ENCODE results near the gene PRICKLE1.

The PRICKLE1 gene

GRCh38 chr12:42589465-42590329, at the start of gene PRICKLE1:
TSS of gene PRICKLE1 (minus strand) at chr12:42589746. CDS start at chr12:42472516, 117,230 bp downstream.
- peak in 1 of 3 donors; percentile 14 for DNase-seq (ENCODE audit: low read depth in 2 of 3, low spot score in 1 of 3)

DNA sequence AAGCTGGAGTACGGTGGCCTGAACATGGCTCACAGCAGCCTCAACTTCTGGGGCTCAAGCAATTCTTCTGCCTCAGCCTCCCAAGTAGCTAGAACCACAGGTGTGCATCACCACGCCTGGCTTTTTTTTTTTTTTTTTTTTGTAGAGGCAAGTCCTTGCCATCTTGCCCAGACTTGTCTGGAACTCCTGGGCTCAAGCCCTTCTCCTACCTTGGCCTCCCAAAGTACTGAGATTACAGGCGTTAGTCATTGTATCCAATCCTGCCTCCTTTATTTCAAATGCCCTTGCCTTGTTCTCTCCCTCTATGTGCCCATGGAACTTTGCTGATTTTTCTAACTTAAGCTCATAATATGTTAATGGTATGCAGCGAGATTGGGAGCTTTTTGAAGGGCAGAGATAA, 49.2 kb upstream of the PRICKLE1 start:
- no peak for DNase-seq (ENCODE audit: low read depth in 2 of 3, low spot score in 1 of 3)

- DNase-seq (ENCODE audit: low read depth in 2 of 3, low spot score in 1 of 3): no peak
Measured at GRCh38 chr12:42638011-42638410, 48.5 kb upstream of the PRICKLE1 start.

DNA sequence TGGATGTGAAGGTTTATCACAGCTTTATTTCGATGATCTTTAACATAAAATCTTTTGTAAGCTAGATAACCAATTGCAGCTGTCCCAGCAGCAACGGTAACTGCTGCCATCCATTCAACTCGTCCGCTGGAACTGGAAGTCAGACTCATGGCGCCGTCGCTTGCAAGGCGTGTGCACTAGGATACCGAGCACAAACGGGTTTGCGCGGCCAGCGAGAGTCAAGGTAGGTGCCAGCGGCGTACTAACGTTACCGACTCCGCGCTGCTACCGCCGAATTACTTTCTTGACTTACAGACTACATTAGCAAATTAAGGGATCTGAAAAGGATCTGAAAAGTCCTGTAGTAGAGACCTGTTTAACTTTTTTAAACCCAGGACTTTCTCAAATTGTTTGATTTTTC, 47.4 kb upstream of the PRICKLE1 start:
- DNase-seq (ENCODE audit: low read depth in 2 of 3, low spot score in 1 of 3): no peak

GRCh38 chr12:42633594-42633993, 44.0 kb upstream of the PRICKLE1 start:
- no peak for DNase-seq (ENCODE audit: low read depth in 2 of 3, low spot score in 1 of 3)

- no peak for DNase-seq (ENCODE audit: low read depth in 2 of 3, low spot score in 1 of 3)
Measured at GRCh38 chr12:42631513-42631912, 42.0 kb upstream of the PRICKLE1 start.

- no peak for DNase-seq (ENCODE audit: low read depth in 2 of 3, low spot score in 1 of 3)
Measured at GRCh38 chr12:42630314-42630713, 40.8 kb upstream of the PRICKLE1 start.

DNA sequence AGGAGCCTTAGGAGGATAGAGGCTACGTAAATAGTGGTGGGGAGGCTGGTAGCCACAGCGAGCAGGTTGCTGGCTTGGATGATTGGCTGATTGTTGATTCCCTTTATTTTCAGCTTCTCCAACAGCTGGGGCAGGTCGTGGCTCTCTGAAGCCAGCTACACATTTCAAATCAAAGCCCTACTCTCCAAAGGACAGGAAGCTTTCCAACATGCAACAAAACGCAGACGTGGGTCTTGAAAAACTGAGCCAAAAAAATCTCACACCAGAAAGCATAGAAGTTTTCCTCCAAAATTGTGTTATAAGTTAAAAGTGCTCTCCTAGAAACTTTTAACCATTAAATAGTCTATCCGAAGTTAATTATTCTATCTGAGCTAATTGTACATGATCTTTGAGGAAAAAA, 37.6 kb upstream of the PRICKLE1 start:
- no peak for DNase-seq (ENCODE audit: low read depth in 2 of 3, low spot score in 1 of 3)

- DNase-seq (ENCODE audit: low read depth in 2 of 3, low spot score in 1 of 3): no peak
Measured at GRCh38 chr12:42625611-42626010, 36.1 kb upstream of the PRICKLE1 start.

- no peak for DNase-seq (ENCODE audit: low read depth in 2 of 3, low spot score in 1 of 3)
Measured at GRCh38 chr12:42617622-42618021, 28.1 kb upstream of the PRICKLE1 start.

- no peak for DNase-seq (ENCODE audit: low read depth in 2 of 3, low spot score in 1 of 3)
Measured at GRCh38 chr12:42615006-42615405, 25.5 kb upstream of the PRICKLE1 start.

DNA sequence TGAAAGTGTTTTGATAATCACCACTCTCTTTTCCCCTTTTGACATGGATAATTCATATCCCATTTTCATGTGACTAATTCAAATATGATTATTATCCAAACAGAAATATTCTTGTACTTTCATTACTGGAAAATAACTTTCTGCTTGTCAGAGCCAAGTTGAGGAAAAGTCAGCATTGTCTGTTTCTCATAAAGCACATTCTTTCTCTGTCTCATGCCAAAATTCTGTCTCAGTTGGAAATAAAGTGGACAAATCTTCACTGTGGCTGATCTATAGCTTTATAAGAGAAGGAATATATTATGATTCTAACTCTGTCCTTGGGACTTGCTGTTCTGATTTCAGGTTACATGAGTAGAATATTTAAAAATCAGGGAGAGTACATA, 22.7 kb upstream of the PRICKLE1 start:
- DNase-seq (ENCODE audit: low read depth in 2 of 3, low spot score in 1 of 3): no peak

- DNase-seq (ENCODE audit: low read depth in 2 of 3, low spot score in 1 of 3): no peak
Measured at GRCh38 chr12:42611571-42612230, 22.2 kb upstream of the PRICKLE1 start.

DNA sequence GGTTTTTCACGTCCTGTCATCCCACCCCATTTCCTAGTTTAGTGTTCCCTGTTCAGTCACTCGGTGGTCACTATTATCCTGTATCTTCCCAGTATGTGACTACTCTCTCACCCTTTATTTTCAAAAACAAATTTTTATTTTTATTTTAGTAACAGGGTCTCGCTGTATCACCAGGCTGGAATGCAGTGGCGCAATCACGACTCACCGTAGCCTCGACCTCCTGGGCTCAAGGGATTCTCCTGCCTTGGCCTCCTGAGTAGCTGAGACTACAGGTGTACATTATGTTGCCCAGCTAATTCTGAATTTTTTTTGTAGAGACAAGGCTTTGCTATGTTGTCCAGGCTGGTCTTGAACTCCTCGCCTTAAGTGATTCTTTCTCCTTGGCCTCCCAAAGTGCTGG, 20.1 kb upstream of the PRICKLE1 start:
- DNase-seq (ENCODE audit: low read depth in 2 of 3, low spot score in 1 of 3): no peak

- DNase-seq (ENCODE audit: low read depth in 2 of 3, low spot score in 1 of 3): no peak
Measured at GRCh38 chr12:42608196-42608825, 18.8 kb upstream of the PRICKLE1 start.

GRCh38 chr12:42607584-42608058, 18.1 kb upstream of the PRICKLE1 start:
- DNase-seq (ENCODE audit: low read depth in 2 of 3, low spot score in 1 of 3): no peak

DNA sequence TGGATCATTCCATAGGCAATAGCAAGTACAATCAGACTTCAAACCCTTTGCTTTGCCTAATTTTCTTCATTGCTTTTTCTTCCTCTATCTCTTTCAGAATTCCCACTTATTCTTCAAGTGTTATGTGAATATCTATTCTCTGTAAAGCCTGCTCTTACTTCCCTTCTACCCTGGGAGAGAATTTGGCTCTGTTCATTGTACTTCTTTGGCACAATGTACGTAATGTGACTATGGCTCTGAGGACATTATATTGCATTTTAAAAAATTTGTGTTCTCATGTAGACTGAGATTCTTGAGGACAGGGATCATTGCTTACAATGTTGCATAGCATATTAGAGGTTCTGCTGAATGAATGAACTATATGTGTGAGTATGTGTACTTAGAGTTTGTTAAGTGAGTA, 16.9 kb upstream of the PRICKLE1 start:
- no peak for DNase-seq (ENCODE audit: low read depth in 2 of 3, low spot score in 1 of 3)

GRCh38 chr12:42605685-42606084, 16.1 kb upstream of the PRICKLE1 start:
- DNase-seq (ENCODE audit: low read depth in 2 of 3, low spot score in 1 of 3): no peak

GRCh38 chr12:42603246-42603990, 13.9 kb upstream of the PRICKLE1 start:
- no peak for DNase-seq (ENCODE audit: low read depth in 2 of 3, low spot score in 1 of 3)

GRCh38 chr12:42593874-42594273, 4.3 kb upstream of the PRICKLE1 start:
- DNase-seq (ENCODE audit: low read depth in 2 of 3, low spot score in 1 of 3): no peak

GRCh38 chr12:42590330-42590934, 886 bp upstream of the PRICKLE1 start:
- DNase-seq (ENCODE audit: low read depth in 2 of 3, low spot score in 1 of 3): no peak

All from stimulated activated CD4-positive, alpha-beta T cell treated with anti-CD3 and anti-CD28 coated beads, Interleukin-12 subunit alpha, Interleukin-12 subunit beta, amount 100 ng/mL, for 48 hours (primary cell).